IPS-18a (cell line): Measurements from ENCODE around the gene CCDC68.

ENCODE experiments used
- H3K27ac ChIP-seq: one replicate; pipeline ENCODE4 v1.5.1; 2013; ENCODE audit warnings: low read length
- H3K27me3 ChIP-seq: one replicate; pipeline ENCODE4 v1.6.1; 2013; ENCODE audit warnings: mild to moderate bottlenecking, low read length; ENCODE audit not compliant: control insufficient read depth, insufficient read depth
- H3K36me3 ChIP-seq: one replicate; pipeline ENCODE4 v1.6.1; 2013; ENCODE audit warnings: low read depth, low read length; ENCODE audit not compliant: control insufficient read depth
- H3K4me1 ChIP-seq: one replicate; pipeline ENCODE4 v1.6.1; 2013; ENCODE audit warnings: low read depth, low read length; ENCODE audit not compliant: control insufficient read depth
- H3K4me3 ChIP-seq: one replicate; pipeline ENCODE4 v1.5.1; 2013; ENCODE audit warnings: low read length
- H3K9ac ChIP-seq: one replicate; pipeline ENCODE4 v1.6.1; 2013; ENCODE audit warnings: mild to moderate bottlenecking, low read length, moderate library complexity
- H3K9me3 ChIP-seq: one replicate; pipeline ENCODE4 v1.6.1; 2013; ENCODE audit warnings: low read depth, low read length; ENCODE audit not compliant: control insufficient read depth

The CCDC68 gene

GRCh38 chr18:54957996-54958395 lies 1.3 kb downstream of the CCDC68 start:
- peaks cover 12% of the 10 kb centered on the region for H3K27me3 ChIP-seq
- no peaks in the 10 kb centered on the region for H3K9me3 ChIP-seq
- no peak overlapping the region for H3K9ac ChIP-seq
- H3K4me3 ChIP-seq = no peak overlapping the region
- H3K27ac ChIP-seq = no peak overlapping the region
- H3K4me1 ChIP-seq = no peaks in the 10 kb centered on the region
- H3K36me3 ChIP-seq = no peaks in the 10 kb centered on the region

- H3K9ac ChIP-seq = no peak overlapping the region
- no peaks in the 10 kb centered on the region for H3K4me1 ChIP-seq
- H3K9me3 ChIP-seq = no peaks in the 10 kb centered on the region
- no peak overlapping the region for H3K27ac ChIP-seq
- H3K27me3 ChIP-seq = peaks cover 12% of the 10 kb centered on the region
- no peaks in the 10 kb centered on the region for H3K36me3 ChIP-seq
- no peak overlapping the region for H3K4me3 ChIP-seq
These were observed 1.9 kb downstream of the CCDC68 start for GRCh38 chr18:54957296-54957832.

- Histone ChIP-seq H3K27me3 (peaks cover 12% of the 10 kb centered on the region), H3K4me1 (no peaks in the 10 kb centered on the region), H3K4me3 (no peak overlapping the region), H3K36me3 (no peaks in the 10 kb centered on the region), H3K9me3 (no peaks in the 10 kb centered on the region), H3K27ac (no peak overlapping the region), H3K9ac (no peak overlapping the region)
These were observed 2.8 kb downstream of the CCDC68 start for GRCh38 chr18:54956506-54956905.

- Histone ChIP-seq H3K9ac (no peak overlapping the region), H3K36me3 (no peaks in the 10 kb centered on the region), H3K4me1 (no peaks in the 10 kb centered on the region), H3K4me3 (no peak overlapping the region), H3K27ac (no peak overlapping the region), H3K27me3 (no peaks in the 10 kb centered on the region), H3K9me3 (no peaks in the 10 kb centered on the region)
These were observed 7.2 kb downstream of the CCDC68 start for GRCh38 chr18:54952026-54952425.

GRCh38 chr18:54950221-54950620 lies 9.0 kb downstream of the CCDC68 start:
- Histone ChIP-seq H3K4me3 (no peak overlapping the region), H3K36me3 (no peaks in the 10 kb centered on the region), H3K27me3 (no peaks in the 10 kb centered on the region), H3K9me3 (no peaks in the 10 kb centered on the region), H3K9ac (no peak overlapping the region), H3K4me1 (no peaks in the 10 kb centered on the region), H3K27ac (no peak overlapping the region)

- Histone ChIP-seq H3K4me1 (no peaks in the 10 kb centered on the region), H3K9me3 (no peaks in the 10 kb centered on the region)
These were observed 9.7 kb downstream of the CCDC68 start for GRCh38 chr18:54949588-54949987.

GRCh38 chr18:54948350-54948837 lies 10.9 kb downstream of the CCDC68 start:
- Histone ChIP-seq H3K27ac (no peak overlapping the region), H3K36me3 (no peaks in the 10 kb centered on the region), H3K9me3 (no peaks in the 10 kb centered on the region), H3K27me3 (no peaks in the 10 kb centered on the region), H3K9ac (no peak overlapping the region), H3K4me3 (no peak overlapping the region), H3K4me1 (no peaks in the 10 kb centered on the region)

More at GRCh38 chr18:54949588-54949987, 9.7 kb downstream of the CCDC68 start:
- Histone ChIP-seq H3K27ac (no peak overlapping the region), H3K36me3 (no peaks in the 10 kb centered on the region), H3K4me3 (no peak overlapping the region), H3K27me3 (no peaks in the 10 kb centered on the region), H3K9ac (no peak overlapping the region)

GRCh38 chr18:54947091-54947490 lies 12.2 kb downstream of the CCDC68 start:
- no peaks in the 10 kb centered on the region for H3K9me3 ChIP-seq
- H3K36me3 ChIP-seq = no peaks in the 10 kb centered on the region
- H3K4me1 ChIP-seq = no peaks in the 10 kb centered on the region
- H3K4me3 ChIP-seq = no peak overlapping the region
- H3K27me3 ChIP-seq = no peaks in the 10 kb centered on the region
- no peak overlapping the region for H3K9ac ChIP-seq
- H3K27ac ChIP-seq = no peak overlapping the region

GRCh38 chr18:54946149-54946581 lies 13.1 kb downstream of the CCDC68 start:
- Histone ChIP-seq H3K4me3 (no peak overlapping the region), H3K4me1 (no peaks in the 10 kb centered on the region), H3K27me3 (no peaks in the 10 kb centered on the region), H3K9ac (no peak overlapping the region), H3K27ac (no peak overlapping the region), H3K9me3 (no peaks in the 10 kb centered on the region), H3K36me3 (no peaks in the 10 kb centered on the region)

GRCh38 chr18:54945576-54946125 lies 13.6 kb downstream of the CCDC68 start:
- no peaks in the 10 kb centered on the region for H3K9me3 ChIP-seq
- H3K4me3 ChIP-seq = no peak overlapping the region
- no peak overlapping the region for H3K27ac ChIP-seq
- no peaks in the 10 kb centered on the region for H3K27me3 ChIP-seq
- H3K9ac ChIP-seq = no peak overlapping the region
- H3K4me1 ChIP-seq = no peaks in the 10 kb centered on the region
- no peaks in the 10 kb centered on the region for H3K36me3 ChIP-seq

GRCh38 chr18:54942569-54942968 lies 16.7 kb downstream of the CCDC68 start:
- no peaks in the 10 kb centered on the region for H3K27me3 ChIP-seq
- no peak overlapping the region for H3K9ac ChIP-seq
- no peak overlapping the region for H3K4me3 ChIP-seq
- no peak overlapping the region for H3K27ac ChIP-seq
- H3K36me3 ChIP-seq = no peaks in the 10 kb centered on the region
- no peaks in the 10 kb centered on the region for H3K4me1 ChIP-seq
- H3K9me3 ChIP-seq = no peaks in the 10 kb centered on the region

GRCh38 chr18:54942144-54942543 lies 17.1 kb downstream of the CCDC68 start:
- no peak overlapping the region for H3K4me3 ChIP-seq
- H3K27ac ChIP-seq = no peak overlapping the region
- H3K27me3 ChIP-seq = no peaks in the 10 kb centered on the region
- no peaks in the 10 kb centered on the region for H3K9me3 ChIP-seq
- no peak overlapping the region for H3K9ac ChIP-seq
- no peaks in the 10 kb centered on the region for H3K4me1 ChIP-seq
- no peaks in the 10 kb centered on the region for H3K36me3 ChIP-seq
